Upper lobe of left lung (tissue), 6 donors: ENCODE measurements around the gene ABLIM3. TPM values are rescaled to one million over a fixed set of nuclear protein-coding genes. Genes with fewer than 3 reads are reported as not detected.
A peak's percentile ranks its signal among the peaks of the same experiment; 100 is the strongest.

ENCODE experiments used
- ATAC-seq, 2 donors: fragments of 200-7000 bp; cut with Tn5 transposase; one replicate each; pipeline ENCODE4 v1.9.1; 2022; ENCODE audit warnings: mild to moderate bottlenecking in 2 of 2, moderate library complexity in 2 of 2; ENCODE audit not compliant: low FRiP score in 2 of 2
- DNase-seq, 2 donors: peaks; one replicate each; pipeline ENCODE4 v3.0.0-alpha.2; 2019 to 2020
- H3K27ac ChIP-seq, 4 donors: fragments of 200-600 bp; sonication (generic); one replicate each; pipeline ENCODE4 v1.5.1; 2016 to 2019
- H3K27me3 ChIP-seq, 4 donors: fragments of 200-600 bp; sonication (generic); one replicate each; pipeline ENCODE4 v1.5.1; 2017 to 2019
- H3K36me3 ChIP-seq, 4 donors: fragments of 200-600 bp; sonication (generic); one replicate each; pipeline ENCODE4 v1.5.1; 2016 to 2019
- H3K4me1 ChIP-seq, 4 donors: fragments of 200-600 bp; sonication (generic); one replicate each; pipeline ENCODE4 v1.5.1; 2018 to 2019
- H3K4me3 ChIP-seq, 4 donors: fragments of 200-600 bp; sonication (generic); one replicate each; pipeline ENCODE4 v1.5.1; 2017 to 2019; ENCODE audit warnings: mild to moderate bottlenecking in 2 of 4, moderate library complexity in 1 of 4
- H3K9me3 ChIP-seq, 4 donors: fragments of 200-600 bp; sonication (generic); one replicate each; pipeline ENCODE4 v1.5.1; 2018 to 2019
- EP300 ChIP-seq, 4 donors: sonication (generic); formaldehyde crosslinking; IDR thresholded peaks; one replicate each; pipeline ENCODE4 v1.5.1; 2017; ENCODE audit warnings: antibody characterized with exemption in 4 of 4, control low read depth in 2 of 4
- POLR2A ChIP-seq, 4 donors: fragments of 450-650 bp; IDR thresholded peaks; one replicate each; pipeline ENCODE4 v1.5.1; 2016 to 2017; ENCODE audit warnings: antibody characterized with exemption in 4 of 4, mild to moderate bottlenecking in 2 of 4
- POLR2AphosphoS5 ChIP-seq, 2 donors: sonication (generic); formaldehyde crosslinking; IDR thresholded peaks; one replicate each; pipeline ENCODE4 v1.5.1; 2017; ENCODE audit warnings: antibody characterized with exemption in 2 of 2
- WGBS, 2 donors: methylation state at CpG; one replicate each; pipeline ENCODE4 v1.1.5; 2017 to 2018; 5-methylcytosine and 5-hydroxymethylcytosine counted together
- total RNA-seq, 6 donors: library from RNA; depleted of rRNA in 4 of 6; stranded (reverse); fragments of >200 nt in 4 of 6; gene quantifications; one replicate each; pipeline versions ENCODE4 v1.1.0 to v1.2.1, GENCODE V29; 2016 to 2021
- TF ChIP-seq, protein P1 (sequence below), 6 experiments: fragments of 450-650 bp in 4 of 6; fragments of 200-600 bp in 2 of 6; sonication (generic) in 2 of 6; IDR thresholded peaks; one replicate each; pipeline ENCODE4 v1.5.1; 2016 to 2019; ENCODE audit warnings: antibody characterized with exemption in 6 of 6
- donor health status: DM: no; HTN: no; CAD: no; lungs with moderate emphysema.
- donor health status: DM: no; HTN: yes; CAD: no; lungs with severe emphysema.

ABLIM3 gene
- total RNA-seq, 6 donors from 2014 or later, result 7.2 to 38.0 (median 21.0) TPM

DNA sequence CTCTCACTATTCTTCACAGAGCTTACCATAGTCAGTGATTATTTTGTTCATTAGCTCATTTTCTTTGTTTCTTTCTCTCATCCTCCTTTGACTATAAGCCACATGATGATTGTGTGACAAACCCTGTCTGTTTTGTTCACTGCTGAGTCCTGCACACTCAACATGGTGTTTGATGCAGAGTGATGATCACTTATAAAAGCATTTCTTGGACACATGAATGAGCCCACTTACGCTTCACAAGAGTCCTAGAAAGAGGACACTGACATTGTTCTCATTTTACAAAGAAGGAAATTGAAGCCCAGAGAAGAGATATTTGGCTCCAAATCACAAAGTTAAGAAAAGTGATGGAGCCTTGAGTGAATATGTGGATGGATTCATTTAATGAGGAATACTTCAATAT, 13.4 kb downstream of the ABLIM3 start:
- Histone ChIP-seq H3K9me3 (no peaks in the 10 kb centered on the region), H3K4me1 (peaks cover 40 to 46% (median 45%) of the 10 kb centered on the region in 4 donors), H3K4me3 (no peak overlapping the region), H3K27me3 (no peaks in the 10 kb centered on the region), H3K36me3 (no peaks in the 10 kb centered on the region), H3K27ac (peak overlapping the region; percentile 19 to 61 (median 52))
- DNase-seq (no peak), ATAC-seq (no peak)
- TF ChIP-seq, protein P1, sequence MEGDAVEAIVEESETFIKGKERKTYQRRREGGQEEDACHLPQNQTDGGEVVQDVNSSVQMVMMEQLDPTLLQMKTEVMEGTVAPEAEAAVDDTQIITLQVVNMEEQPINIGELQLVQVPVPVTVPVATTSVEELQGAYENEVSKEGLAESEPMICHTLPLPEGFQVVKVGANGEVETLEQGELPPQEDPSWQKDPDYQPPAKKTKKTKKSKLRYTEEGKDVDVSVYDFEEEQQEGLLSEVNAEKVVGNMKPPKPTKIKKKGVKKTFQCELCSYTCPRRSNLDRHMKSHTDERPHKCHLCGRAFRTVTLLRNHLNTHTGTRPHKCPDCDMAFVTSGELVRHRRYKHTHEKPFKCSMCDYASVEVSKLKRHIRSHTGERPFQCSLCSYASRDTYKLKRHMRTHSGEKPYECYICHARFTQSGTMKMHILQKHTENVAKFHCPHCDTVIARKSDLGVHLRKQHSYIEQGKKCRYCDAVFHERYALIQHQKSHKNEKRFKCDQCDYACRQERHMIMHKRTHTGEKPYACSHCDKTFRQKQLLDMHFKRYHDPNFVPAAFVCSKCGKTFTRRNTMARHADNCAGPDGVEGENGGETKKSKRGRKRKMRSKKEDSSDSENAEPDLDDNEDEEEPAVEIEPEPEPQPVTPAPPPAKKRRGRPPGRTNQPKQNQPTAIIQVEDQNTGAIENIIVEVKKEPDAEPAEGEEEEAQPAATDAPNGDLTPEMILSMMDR (IDR thresholded peaks at IDR 0.05), result no peak
- TF ChIP-seq EP300 (IDR thresholded peaks at IDR 0.05), result no peak
- TF ChIP-seq POLR2A (IDR thresholded peaks at IDR 0.05), result no peak
- TF ChIP-seq POLR2AphosphoS5 (IDR thresholded peaks at IDR 0.05), result no peak
- 76 to 90% methylated on average over 1 of the region's 1 CpG for WGBS, 2 donors

DNA sequence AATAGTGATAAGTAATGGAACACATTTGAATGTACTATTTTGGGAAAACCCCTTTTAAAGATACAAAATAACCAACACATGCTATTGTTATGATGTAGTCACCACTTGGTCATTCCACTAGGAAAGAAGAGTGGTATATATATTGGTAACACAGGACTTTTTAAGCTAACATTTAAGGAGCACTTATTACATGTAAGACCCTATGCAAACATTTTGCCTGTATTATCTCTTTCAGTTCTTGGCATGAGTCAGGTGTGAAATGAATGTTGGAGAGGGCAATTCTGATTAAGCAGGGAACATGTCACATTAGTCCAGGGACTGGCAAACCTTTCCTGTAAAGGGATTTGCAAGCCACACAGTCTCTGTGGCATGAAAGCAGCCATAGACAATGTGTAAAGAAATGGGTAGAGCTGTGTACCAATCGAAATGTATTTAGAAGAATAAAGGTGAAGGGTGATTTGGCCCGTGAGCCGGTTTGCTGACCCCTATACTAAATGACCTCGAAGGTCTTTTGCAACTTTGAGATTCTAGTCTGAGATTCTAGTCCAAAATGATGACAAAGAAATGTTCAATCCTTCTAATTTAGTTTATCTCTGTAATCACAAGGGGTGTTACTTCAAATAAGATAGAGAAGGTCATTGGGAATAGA, 15.3 kb downstream of the ABLIM3 start:
- 83 to 85% methylated on average over 4 of the region's 4 CpGs for WGBS, 2 donors

DNA sequence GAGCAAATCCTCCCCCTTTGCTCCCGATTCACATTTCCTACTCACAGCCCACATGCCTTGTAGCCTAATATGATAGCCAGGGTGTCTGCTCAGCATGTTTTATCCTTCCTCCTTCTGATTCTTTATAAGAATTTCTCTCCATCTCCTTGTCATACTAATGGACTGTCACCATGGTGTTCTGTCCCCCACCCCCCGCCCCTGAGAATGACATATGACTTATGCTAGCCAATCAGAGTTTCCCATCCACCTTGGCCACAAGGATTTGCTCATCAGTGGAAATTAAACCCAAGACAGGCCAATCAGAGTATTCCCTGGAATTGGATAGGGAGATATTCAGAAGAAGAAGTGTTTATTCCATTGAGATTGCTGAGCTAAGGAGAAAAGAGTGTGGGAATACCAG, 16.0 kb downstream of the ABLIM3 start:
- WGBS, 2 donors, result 92 to 93% methylated on average over 2 of the region's 2 CpGs
- Histone ChIP-seq H3K36me3 (no peaks in the 10 kb centered on the region), H3K4me3 (no peak overlapping the region), H3K27ac (no peak overlapping the region), H3K27me3 (no peaks in the 10 kb centered on the region), H3K9me3 (no peaks in the 10 kb centered on the region), H3K4me1 (peaks cover 34 to 44% (median 40%) of the 10 kb centered on the region in 4 donors)
- DNase-seq (no peak), ATAC-seq (no peak)
- no peak for TF ChIP-seq POLR2AphosphoS5 (IDR thresholded peaks at IDR 0.05)
- no peak for TF ChIP-seq EP300 (IDR thresholded peaks at IDR 0.05)
- TF ChIP-seq POLR2A (IDR thresholded peaks at IDR 0.05), result no peak
- TF ChIP-seq, protein P1 (IDR thresholded peaks at IDR 0.05), result no peak

More for the DNA sequence above, 15.3 kb downstream of the ABLIM3 start:
- H3K4me3 ChIP-seq, result no peak overlapping the region
- no peaks in the 10 kb centered on the region for H3K9me3 ChIP-seq
- no peak overlapping the region for H3K27ac ChIP-seq
- DNase-seq (no peak), ATAC-seq (no peak)
- H3K27me3 ChIP-seq, result no peaks in the 10 kb centered on the region
- no peaks in the 10 kb centered on the region for H3K36me3 ChIP-seq
- H3K4me1 ChIP-seq, result peaks cover 41 to 46% (median 44%) of the 10 kb centered on the region in 4 donors
- TF ChIP-seq POLR2AphosphoS5 (IDR thresholded peaks at IDR 0.05) (no peak), EP300 (IDR thresholded peaks at IDR 0.05) (no peak)

DNA sequence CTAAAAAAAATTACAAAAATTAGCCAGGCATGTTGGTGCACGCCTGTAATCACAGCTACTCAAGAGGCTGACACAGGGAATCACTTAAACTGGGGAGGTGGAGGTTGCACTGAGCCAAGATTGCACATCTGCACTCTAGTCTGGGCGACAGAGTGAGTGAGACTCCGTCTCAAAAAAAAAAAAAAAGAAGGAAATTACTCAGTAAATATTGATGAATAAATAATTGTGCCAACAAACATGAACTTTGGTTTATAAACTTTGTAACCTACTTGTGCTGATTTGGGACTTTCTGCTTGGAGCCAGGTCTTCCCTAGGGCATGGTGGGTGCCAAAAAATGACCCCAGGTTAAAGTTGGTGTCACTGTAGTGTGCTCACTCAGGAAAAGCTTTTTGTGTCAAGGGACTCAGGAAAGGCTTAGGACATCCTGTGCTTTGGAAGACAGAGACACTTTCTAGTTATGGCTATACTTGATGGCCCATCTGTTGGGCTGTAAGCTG, 19.0 kb downstream of the ABLIM3 start:
- H3K9me3 ChIP-seq, result no peaks in the 10 kb centered on the region
- TF ChIP-seq POLR2AphosphoS5 (IDR thresholded peaks at IDR 0.05) (no peak), EP300 (IDR thresholded peaks at IDR 0.05) (no peak), POLR2A (IDR thresholded peaks at IDR 0.05) (no peak)
- TF ChIP-seq, protein P1 (IDR thresholded peaks at IDR 0.05), result no peak
- ATAC-seq, result no peak
- H3K4me3 ChIP-seq, result no peak overlapping the region
- no peak for DNase-seq
- H3K27me3 ChIP-seq, result no peaks in the 10 kb centered on the region
- H3K36me3 ChIP-seq, result no peaks in the 10 kb centered on the region
- WGBS, 2 donors, result 37 to 52% methylated on average over 3 of the region's 3 CpGs
- peak overlapping the region in 3 of 4 donors; percentile 16 to 53 (median 30) for H3K27ac ChIP-seq
- peaks cover 18 to 23% (median 22%) of the 10 kb centered on the region in 4 donors for H3K4me1 ChIP-seq

DNA sequence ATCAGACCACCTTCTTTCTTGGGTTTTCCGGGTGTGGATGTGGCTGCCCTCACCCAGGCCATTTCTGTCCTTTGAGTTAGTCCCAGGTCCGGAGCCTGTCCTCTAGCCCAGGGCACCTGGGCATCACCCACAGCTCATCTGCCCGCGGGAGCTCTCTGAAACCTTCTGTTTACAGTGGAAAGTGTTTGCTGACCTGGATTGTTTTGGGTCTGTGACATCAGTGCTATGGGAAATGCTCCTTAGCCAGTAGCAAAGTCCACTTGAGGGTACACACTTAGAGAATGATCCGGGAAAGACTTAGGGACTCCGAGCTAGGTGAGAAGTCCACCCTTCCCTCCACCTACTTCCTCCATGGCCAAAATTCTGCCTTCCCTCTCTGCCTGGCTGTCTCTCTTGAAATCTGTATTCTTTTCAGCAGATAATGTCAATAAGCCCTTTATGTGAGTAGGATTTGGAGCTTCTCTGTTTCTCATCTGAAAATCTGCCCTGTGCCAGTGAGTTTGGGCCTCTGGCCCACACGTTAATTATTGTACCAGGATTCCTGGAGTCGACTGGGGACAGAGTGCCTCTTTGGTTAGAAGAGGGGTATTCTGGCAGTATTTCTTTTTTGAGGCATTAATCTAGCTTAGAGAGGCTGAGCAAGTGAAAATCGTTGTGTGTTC, 19.9 kb downstream of the ABLIM3 start:
- Histone ChIP-seq H3K9me3 (no peaks in the 10 kb centered on the region), H3K27me3 (no peaks in the 10 kb centered on the region), H3K27ac (peak overlapping the region; percentile 16 to 53 (median 23)), H3K4me1 (peaks cover 18 to 23% (median 22%) of the 10 kb centered on the region in 4 donors), H3K4me3 (no peak overlapping the region), H3K36me3 (no peaks in the 10 kb centered on the region)
- ATAC-seq (peak in 1 of 2 donors; percentile 42), DNase-seq (no peak)
- 60 to 63% methylated on average over 9 of the region's 9 CpGs for WGBS, 2 donors
- TF ChIP-seq POLR2A (IDR thresholded peaks at IDR 0.05) (no peak), EP300 (IDR thresholded peaks at IDR 0.05) (peak in 3 of 4 donors; percentile 11 to 70 (median 33))
